Measurements from ENCODE around the gene LSS. TPM values are rescaled to one million over a fixed set of nuclear protein-coding genes. Genes with fewer than 3 reads are reported as not detected.
"Not testable (repeated sequence)": the region's sequence is repeated elsewhere in the genome, so short reads cannot be mapped to it uniquely, and the experiment has no call there.

The LSS gene
- total RNA-seq, 1 experiment from 2014 or later, result 45.5 TPM

- TF ChIP-seq CTCF (IDR thresholded peaks at IDR 0.05; ENCODE audit: unreplicated experiment), result no peak
- POLR2A ChIA-PET, result interaction anchor here (1.7 to 2.0 kb wide), 2 partner anchors 59 to 99 kb away, joined by 5 to 19 read pairs; partner anchors contain the start of genes MCM3AP and YBEY
- intact Hi-C loops (cut with micrococcal nuclease), result no loop called here
- peak; percentile 1 for DNase-seq (ENCODE audit: unreplicated experiment)
- BruUV-seq (replicated peaks), result no TSS peak
- peaks cover 21% of the 10 kb centered on the region for H3K36me3 Mint-ChIP-seq (ENCODE audit: insufficient read depth, unreplicated experiment)
- H3K4me1 Mint-ChIP-seq (ENCODE audit: insufficient read depth, unreplicated experiment), result peaks cover 44% of the 10 kb centered on the region
- H3K4me3 Mint-ChIP-seq (ENCODE audit: unreplicated experiment), result peak overlapping the region; percentile 87
- CTCF ChIA-PET, result no interaction called here
- peak overlapping the region; percentile 98 for H3K27ac Mint-ChIP-seq (ENCODE audit: low read depth, unreplicated experiment)
- H3K27me3 Mint-ChIP-seq (ENCODE audit: insufficient read depth, unreplicated experiment), result no peaks in the 10 kb centered on the region
- no peaks in the 10 kb centered on the region for H3K9me3 Mint-ChIP-seq (ENCODE audit: unreplicated experiment)
Measured at GRCh38 chr21:46226146-46226545, 2.4 kb downstream of the LSS start.

DNA sequence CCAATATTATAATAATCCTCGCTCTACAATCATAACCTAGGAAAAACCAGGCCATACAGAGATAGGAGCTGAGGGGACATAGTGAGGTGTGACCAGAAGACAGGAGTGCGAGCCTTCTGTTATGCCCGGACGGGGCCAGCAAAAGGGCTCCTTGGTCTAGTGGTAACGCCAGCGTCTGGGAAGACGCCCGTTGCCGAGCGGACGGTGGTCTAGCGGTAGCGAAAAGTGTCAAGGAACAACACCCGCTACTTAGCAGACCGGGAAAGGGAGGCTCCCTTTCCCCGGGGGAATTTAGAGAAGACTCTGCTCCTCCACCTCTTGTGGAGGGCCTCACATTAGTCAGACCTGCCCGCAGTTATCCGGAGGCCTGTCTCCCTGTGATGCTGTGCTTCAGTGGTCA lies 4.9 kb downstream of the LSS start:
- BruUV-seq (replicated peaks); H3K27me3 Mint-ChIP-seq (ENCODE audit: insufficient read depth, unreplicated experiment); DNase-seq (ENCODE audit: unreplicated experiment); H3K4me3 Mint-ChIP-seq (ENCODE audit: unreplicated experiment); CTCF ChIA-PET; H3K9me3 Mint-ChIP-seq (ENCODE audit: unreplicated experiment); POLR2A ChIA-PET; intact Hi-C loops (cut with micrococcal nuclease): not testable (repeated sequence)
- H3K27ac Mint-ChIP-seq (ENCODE audit: low read depth, unreplicated experiment), result peak overlapping the region; percentile 66
- H3K4me1 Mint-ChIP-seq (ENCODE audit: insufficient read depth, unreplicated experiment), result peaks cover 40% of the 10 kb centered on the region
- peaks cover 41% of the 10 kb centered on the region for H3K36me3 Mint-ChIP-seq (ENCODE audit: insufficient read depth, unreplicated experiment)

- CTCF ChIA-PET, result interaction anchor here (1.3 kb wide), 1 partner anchor 70 kb away, joined by 6 read pairs; no protein-coding TSS in a partner anchor
- intact Hi-C loops (cut with micrococcal nuclease), result no loop called here
Measured at GRCh38 chr21:46223217-46223616, 5.4 kb downstream of the LSS start.

DNA sequence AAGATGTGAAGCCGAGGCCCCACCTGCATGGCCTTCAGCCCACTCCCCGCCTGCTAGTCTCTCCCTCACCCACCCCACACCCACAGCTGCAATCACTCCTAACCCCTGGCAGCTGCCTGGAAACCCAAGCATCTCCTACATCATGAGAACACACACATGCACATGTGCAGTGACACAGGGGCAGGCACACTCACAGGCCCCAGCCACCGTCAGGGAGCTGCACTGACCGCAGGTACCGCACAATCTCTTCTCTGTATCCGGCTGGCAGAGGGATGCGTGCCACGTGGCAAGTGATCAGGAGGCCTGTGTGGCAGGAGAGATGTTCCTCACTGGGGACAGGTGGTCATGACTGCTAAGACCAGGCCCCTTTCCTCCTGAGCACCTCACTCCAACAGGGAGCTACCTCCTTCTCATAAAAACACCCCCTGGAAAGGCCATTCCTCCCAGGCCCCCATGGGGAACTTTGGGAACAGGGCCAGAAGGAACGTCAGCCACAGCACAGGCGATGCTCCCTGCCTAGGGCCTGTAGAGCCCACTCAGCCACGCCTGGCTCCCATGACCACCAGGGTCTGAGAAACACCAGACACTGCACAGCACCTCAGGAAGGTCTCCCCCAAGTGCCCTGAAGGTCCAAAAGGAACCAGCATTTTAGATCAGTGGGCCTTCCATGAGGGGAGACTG lies 6.0 kb downstream of the LSS start:
- Mint-ChIP-seq H3K4me3 (ENCODE audit: unreplicated experiment) (no peak overlapping the region), H3K27me3 (ENCODE audit: insufficient read depth, unreplicated experiment) (no peaks in the 10 kb centered on the region), H3K36me3 (ENCODE audit: insufficient read depth, unreplicated experiment) (peaks cover 46% of the 10 kb centered on the region), H3K4me1 (ENCODE audit: insufficient read depth, unreplicated experiment) (peaks cover 39% of the 10 kb centered on the region), H3K9me3 (ENCODE audit: unreplicated experiment) (no peaks in the 10 kb centered on the region), H3K27ac (ENCODE audit: low read depth, unreplicated experiment) (no peak overlapping the region)
- ChIA-PET CTCF (interaction anchor here (1.3 kb wide), 1 partner anchor 69 kb away, joined by 6 read pairs; no protein-coding TSS in a partner anchor), POLR2A (no interaction called here)
- no TSS peak for BruUV-seq (replicated peaks)
- TF ChIP-seq CTCF (IDR thresholded peaks at IDR 0.05; ENCODE audit: unreplicated experiment), result no peak
- DNase-seq (ENCODE audit: unreplicated experiment), result no peak
- intact Hi-C loops (cut with micrococcal nuclease), result no loop called here

More at GRCh38 chr21:46223217-46223616, 5.4 kb downstream of the LSS start:
- Mint-ChIP-seq H3K4me3 (ENCODE audit: unreplicated experiment) (no peak overlapping the region), H3K27ac (ENCODE audit: low read depth, unreplicated experiment) (no peak overlapping the region), H3K36me3 (ENCODE audit: insufficient read depth, unreplicated experiment) (peaks cover 43% of the 10 kb centered on the region), H3K27me3 (ENCODE audit: insufficient read depth, unreplicated experiment) (no peaks in the 10 kb centered on the region), H3K4me1 (ENCODE audit: insufficient read depth, unreplicated experiment) (peaks cover 40% of the 10 kb centered on the region), H3K9me3 (ENCODE audit: unreplicated experiment) (no peaks in the 10 kb centered on the region)
- DNase-seq (ENCODE audit: unreplicated experiment), result no peak
- no TSS peak for BruUV-seq (replicated peaks)
- TF ChIP-seq CTCF (IDR thresholded peaks at IDR 0.05; ENCODE audit: unreplicated experiment), result no peak
- POLR2A ChIA-PET, result no interaction called here
